HepG2 (cell line): ENCODE results near the gene CCDC175.

Experiments used
- JARID2 ChIP-seq: sonication (generic); formaldehyde crosslinking; IDR thresholded peaks from 2 replicates; pipeline ENCODE4 v1.8.1; 2023; ENCODE audit warnings: missing genetic modification reagents, inconsistent platforms; ENCODE audit not compliant: insufficient replicate concordance
- JUN ChIP-seq: sonication (generic); formaldehyde crosslinking; IDR thresholded peaks from 2 replicates; pipeline ENCODE4 v1.4.0; 2020; ENCODE audit warnings: mild to moderate bottlenecking, missing genetic modification reagents
- KDM4B ChIP-seq: sonication (generic); formaldehyde crosslinking; IDR thresholded peaks from 2 replicates; pipeline ENCODE4 v1.4.0; 2020; ENCODE audit warnings: missing genetic modification reagents
- MIER3 ChIP-seq: IDR thresholded peaks from 2 replicates; pipeline ENCODE4 v1.6.1; 2016; ENCODE audit warnings: missing compliant biosample characterization, borderline replicate concordance
- SAFB2 ChIP-seq: sonication (generic); formaldehyde crosslinking; IDR thresholded peaks from 2 replicates; pipeline ENCODE4 v1.5.1; 2020; ENCODE audit warnings: missing genetic modification reagents, low read depth, mild to moderate bottlenecking, borderline replicate concordance
- SUZ12 ChIP-seq: fragments of 150-350 bp; IDR thresholded peaks from 2 replicates; pipeline ENCODE4 v1.6.1; 2014; ENCODE audit warnings: low read depth, low read length
- ZBTB20 ChIP-seq: sonication (generic); formaldehyde crosslinking; IDR thresholded peaks from 2 replicates; pipeline ENCODE4 v1.8.1; 2023; ENCODE audit warnings: missing genetic modification reagents, low read depth, mild to moderate bottlenecking, borderline replicate concordance
- ZKSCAN1 ChIP-seq: fragments of 150-350 bp; IDR thresholded peaks from 2 replicates; pipeline ENCODE4 v1.6.1; 2014; ENCODE audit warnings: low read length
- ZNF225 ChIP-seq: sonication (generic); formaldehyde crosslinking; IDR thresholded peaks from 2 replicates; pipeline ENCODE4 v1.4.0; 2020; ENCODE audit warnings: mild to moderate bottlenecking, missing genetic modification reagents
- ZNF317 ChIP-seq: sonication (generic); formaldehyde crosslinking; IDR thresholded peaks from 2 replicates; pipeline ENCODE4 v1.5.0; 2020; ENCODE audit warnings: mild to moderate bottlenecking, missing genetic modification reagents
- ZSCAN30 ChIP-seq: sonication (generic); formaldehyde crosslinking; IDR thresholded peaks from 2 replicates; pipeline ENCODE4 v1.5.0; 2020; ENCODE audit warnings: mild to moderate bottlenecking, missing genetic modification reagents
- TF ChIP-seq, protein P1 (sequence below): sonication (generic); formaldehyde crosslinking; IDR thresholded peaks from one replicate; pipeline ENCODE4 v1.5.1; 2020; ENCODE audit warnings: mild to moderate bottlenecking, missing genetic modification reagents; ENCODE audit errors: not compliant biosample characterization
- TF ChIP-seq, protein P2 (sequence below): sonication (generic); formaldehyde crosslinking; IDR thresholded peaks from 2 replicates; pipeline ENCODE4 v1.5.0; 2020; ENCODE audit warnings: mild to moderate bottlenecking, missing genetic modification reagents, moderate library complexity

- TF ChIP-seq ZBTB20 (no peak), ZSCAN30 (CRISPR knock-in tag) (no peak), SUZ12 (no peak), SAFB2 (CRISPR knock-in tag) (no peak), JARID2 (CRISPR knock-in tag) (no peak), MIER3 (no peak), ZNF225 (CRISPR knock-in tag) (no peak), KDM4B (no peak), JUN (CRISPR knock-in tag) (no peak), ZNF317 (no peak), ZKSCAN1 (no peak)
- TF ChIP-seq, protein P1, sequence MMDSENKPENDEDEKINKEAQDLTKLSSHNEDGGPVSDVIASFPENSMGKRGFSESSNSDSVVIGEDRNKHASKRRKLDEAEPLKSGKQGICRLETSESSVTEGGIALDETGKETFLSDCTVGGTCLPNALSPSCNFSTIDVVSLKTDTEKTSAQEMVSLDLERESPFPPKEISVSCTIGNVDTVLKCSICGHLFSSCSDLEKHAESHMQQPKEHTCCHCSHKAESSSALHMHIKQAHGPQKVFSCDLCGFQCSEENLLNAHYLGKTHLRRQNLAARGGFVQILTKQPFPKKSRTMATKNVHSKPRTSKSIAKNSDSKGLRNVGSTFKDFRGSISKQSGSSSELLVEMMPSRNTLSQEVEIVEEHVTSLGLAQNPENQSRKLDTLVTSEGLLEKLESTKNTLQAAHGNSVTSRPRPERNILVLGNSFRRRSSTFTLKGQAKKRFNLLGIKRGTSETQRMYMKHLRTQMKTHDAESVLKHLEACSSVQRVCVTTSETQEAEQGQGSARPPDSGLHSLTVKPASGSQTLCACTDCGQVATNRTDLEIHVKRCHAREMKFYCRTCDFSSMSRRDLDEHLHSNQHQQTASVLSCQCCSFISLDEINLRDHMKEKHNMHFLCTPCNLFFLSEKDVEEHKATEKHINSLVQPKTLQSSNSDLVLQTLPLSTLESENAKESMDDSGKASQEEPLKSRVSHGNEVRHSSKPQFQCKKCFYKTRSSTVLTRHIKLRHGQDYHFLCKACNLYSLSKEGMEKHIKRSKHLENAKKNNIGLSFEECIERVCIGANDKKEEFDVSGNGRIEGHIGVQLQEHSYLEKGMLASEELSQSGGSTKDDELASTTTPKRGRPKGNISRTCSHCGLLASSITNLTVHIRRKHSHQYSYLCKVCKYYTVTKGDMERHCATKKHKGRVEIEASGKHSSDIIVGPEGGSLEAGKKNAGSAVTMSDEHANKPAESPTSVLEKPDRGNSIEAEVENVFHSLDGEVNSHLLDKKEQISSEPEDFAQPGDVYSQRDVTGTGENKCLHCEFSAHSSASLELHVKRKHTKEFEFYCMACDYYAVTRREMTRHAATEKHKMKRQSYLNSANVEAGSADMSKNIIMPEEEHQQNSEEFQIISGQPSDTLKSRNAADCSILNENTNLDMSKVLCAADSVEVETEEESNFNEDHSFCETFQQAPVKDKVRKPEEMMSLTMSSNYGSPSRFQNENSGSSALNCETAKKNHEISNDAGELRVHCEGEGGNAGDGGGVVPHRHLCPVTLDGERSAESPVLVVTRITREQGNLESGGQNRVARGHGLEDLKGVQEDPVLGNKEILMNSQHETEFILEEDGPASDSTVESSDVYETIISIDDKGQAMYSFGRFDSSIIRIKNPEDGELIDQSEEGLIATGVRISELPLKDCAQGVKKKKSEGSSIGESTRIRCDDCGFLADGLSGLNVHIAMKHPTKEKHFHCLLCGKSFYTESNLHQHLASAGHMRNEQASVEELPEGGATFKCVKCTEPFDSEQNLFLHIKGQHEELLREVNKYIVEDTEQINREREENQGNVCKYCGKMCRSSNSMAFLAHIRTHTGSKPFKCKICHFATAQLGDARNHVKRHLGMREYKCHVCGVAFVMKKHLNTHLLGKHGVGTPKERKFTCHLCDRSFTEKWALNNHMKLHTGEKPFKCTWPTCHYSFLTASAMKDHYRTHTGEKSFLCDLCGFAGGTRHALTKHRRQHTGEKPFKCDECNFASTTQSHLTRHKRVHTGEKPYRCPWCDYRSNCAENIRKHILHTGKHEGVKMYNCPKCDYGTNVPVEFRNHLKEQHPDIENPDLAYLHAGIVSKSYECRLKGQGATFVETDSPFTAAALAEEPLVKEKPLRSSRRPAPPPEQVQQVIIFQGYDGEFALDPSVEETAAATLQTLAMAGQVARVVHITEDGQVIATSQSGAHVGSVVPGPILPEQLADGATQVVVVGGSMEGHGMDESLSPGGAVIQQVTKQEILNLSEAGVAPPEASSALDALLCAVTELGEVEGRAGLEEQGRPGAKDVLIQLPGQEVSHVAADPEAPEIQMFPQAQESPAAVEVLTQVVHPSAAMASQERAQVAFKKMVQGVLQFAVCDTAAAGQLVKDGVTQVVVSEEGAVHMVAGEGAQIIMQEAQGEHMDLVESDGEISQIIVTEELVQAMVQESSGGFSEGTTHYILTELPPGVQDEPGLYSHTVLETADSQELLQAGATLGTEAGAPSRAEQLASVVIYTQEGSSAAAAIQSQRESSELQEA (CRISPR knock-in tag), result no peak
- TF ChIP-seq, protein P2, sequence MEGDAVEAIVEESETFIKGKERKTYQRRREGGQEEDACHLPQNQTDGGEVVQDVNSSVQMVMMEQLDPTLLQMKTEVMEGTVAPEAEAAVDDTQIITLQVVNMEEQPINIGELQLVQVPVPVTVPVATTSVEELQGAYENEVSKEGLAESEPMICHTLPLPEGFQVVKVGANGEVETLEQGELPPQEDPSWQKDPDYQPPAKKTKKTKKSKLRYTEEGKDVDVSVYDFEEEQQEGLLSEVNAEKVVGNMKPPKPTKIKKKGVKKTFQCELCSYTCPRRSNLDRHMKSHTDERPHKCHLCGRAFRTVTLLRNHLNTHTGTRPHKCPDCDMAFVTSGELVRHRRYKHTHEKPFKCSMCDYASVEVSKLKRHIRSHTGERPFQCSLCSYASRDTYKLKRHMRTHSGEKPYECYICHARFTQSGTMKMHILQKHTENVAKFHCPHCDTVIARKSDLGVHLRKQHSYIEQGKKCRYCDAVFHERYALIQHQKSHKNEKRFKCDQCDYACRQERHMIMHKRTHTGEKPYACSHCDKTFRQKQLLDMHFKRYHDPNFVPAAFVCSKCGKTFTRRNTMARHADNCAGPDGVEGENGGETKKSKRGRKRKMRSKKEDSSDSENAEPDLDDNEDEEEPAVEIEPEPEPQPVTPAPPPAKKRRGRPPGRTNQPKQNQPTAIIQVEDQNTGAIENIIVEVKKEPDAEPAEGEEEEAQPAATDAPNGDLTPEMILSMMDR, result no peak
These were observed 35.8 kb downstream of the CCDC175 start for GRCh38 chr14:59540852-59541251.
